Measurements from ENCODE around the gene GGTLC3.
"Not testable (repeated sequence)": the region's sequence is repeated elsewhere in the genome, so short reads cannot be mapped to it uniquely, and the experiment has no call there.

Gene GGTLC3

DNA sequence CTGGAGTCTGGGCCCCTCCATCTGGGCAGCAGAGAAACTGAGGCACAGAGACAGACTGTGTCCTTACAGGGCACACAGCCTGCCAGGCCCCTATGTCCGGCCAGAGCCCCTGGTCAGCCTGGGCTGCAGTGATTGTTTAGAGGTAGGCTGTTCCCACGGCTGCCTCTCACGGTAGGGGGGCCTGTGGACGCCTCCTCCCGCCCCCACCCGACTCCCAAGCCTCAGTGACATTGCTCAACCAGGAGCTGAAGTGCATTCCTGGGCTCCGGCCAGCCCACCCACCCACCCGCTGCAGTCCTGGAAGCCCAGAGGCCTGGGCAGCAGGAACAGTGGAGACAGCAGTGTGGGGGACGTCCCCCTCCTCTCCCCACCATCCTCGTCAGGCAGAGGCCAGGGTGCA is 4.5 kb downstream of the GGTLC3 start:
- not testable (repeated sequence) for DNase-seq (ENCODE audit: low spot score)

DNA sequence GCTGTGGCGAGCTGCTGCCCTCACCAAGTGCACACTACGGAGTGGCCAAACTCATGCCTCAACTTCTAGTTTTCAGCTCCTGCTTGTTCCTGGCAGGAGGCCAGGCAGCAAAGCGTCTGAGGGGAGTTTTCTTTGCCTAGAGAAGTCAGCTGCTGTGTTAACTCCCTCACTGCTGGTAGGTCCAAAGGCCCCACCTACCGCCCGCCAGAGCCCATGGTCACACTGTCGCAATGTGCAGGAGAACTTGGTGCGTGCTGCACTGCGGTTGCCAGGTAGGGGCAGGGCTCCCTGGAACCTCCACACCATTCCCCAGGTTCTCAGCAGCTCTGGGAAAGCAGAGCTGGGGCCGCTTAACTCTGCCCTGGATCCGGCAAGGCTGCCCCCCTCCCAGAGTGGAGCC is 5.6 kb downstream of the GGTLC3 start:
- not testable (repeated sequence) for DNase-seq (ENCODE audit: low spot score)

DNA sequence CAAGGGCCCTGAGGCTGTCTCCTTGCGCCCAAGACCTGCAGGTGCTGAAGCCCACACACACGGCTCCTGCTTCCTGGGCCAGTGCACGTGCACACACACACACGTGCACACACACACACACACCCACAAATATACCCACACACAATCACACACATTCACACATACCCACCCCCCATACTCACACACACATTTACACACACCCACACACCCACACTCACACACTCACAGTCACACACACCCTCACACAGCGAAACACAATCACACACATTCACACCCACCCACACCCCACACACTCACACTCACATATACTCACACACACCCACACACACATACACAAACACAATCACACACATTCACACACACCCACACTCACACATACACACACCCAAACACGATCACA is 6.6 kb downstream of the GGTLC3 start:
- not testable (repeated sequence) for DNase-seq (ENCODE audit: low spot score)

DNA sequence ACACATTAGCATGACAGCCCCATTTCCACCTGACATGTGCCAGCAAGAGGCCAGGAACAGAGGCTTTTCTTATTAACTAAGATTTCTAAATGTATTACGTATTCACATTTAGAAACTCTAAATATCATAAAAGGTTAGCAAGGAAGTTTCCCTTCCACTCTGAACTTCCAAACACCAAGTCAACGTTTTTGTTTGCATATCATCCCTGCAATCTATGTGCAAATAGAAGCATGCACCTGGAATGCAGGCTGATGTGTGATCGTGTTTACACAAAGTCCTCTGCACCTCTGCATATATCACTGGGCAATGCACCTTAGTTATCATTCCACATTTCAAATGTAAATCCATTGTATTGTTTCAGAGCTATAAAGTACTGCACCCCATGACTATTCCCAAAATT is 21.7 kb downstream of the GGTLC3 start:
- not testable (repeated sequence) for DNase-seq (ENCODE audit: low spot score)

Data from GM03348 (cell line).